Hindlimb muscle (tissue), 1 donor: ENCODE measurements around the gene KCNC3. TPM values are rescaled to one million over a fixed set of nuclear protein-coding genes. Genes with fewer than 3 reads are reported as not detected.

Source experiments
- DNase-seq: peaks from one replicate; pipeline ENCODE4 v3.0.0-alpha.2; 2013
- polyA plus RNA-seq: library from polyadenylated mRNA; unstranded; fragments of 120-200 nt; gene quantifications from one replicate; pipeline ENCODE4 v1.2.1, GENCODE V29; 2013; ENCODE audit not compliant: insufficient read length

KCNC3 gene
- polyA plus RNA-seq, 1 donor: 1.1 TPM

GRCh38 chr19:50273821-50274220 is 55.4 kb downstream of the KCNC3 start:
- DNase-seq: no peak

- DNase-seq: no peak
Measured at GRCh38 chr19:50272263-50272897, 56.8 kb downstream of the KCNC3 start.

GRCh38 chr19:50269653-50270052 is 59.5 kb downstream of the KCNC3 start:
- no peak for DNase-seq

- no peak for DNase-seq
Measured at GRCh38 chr19:50268501-50268900, 60.7 kb downstream of the KCNC3 start.

GRCh38 chr19:50268041-50268440 is 61.1 kb downstream of the KCNC3 start:
- DNase-seq: no peak

- no peak for DNase-seq
Measured at GRCh38 chr19:50266896-50267295, 62.3 kb downstream of the KCNC3 start.

- no peak for DNase-seq
Measured at GRCh38 chr19:50266041-50266440, 63.1 kb downstream of the KCNC3 start.

- DNase-seq: no peak
Measured at GRCh38 chr19:50264483-50265186, 64.5 kb downstream of the KCNC3 start.

GRCh38 chr19:50263176-50263575 is 66.0 kb downstream of the KCNC3 start:
- no peak for DNase-seq

Other genes starting within 250 kb of the KCNC3 start
- not detected for gene IZUMO2, start 166.1 kb downstream of the KCNC3 start, polyA plus RNA-seq
- gene MYH14, start 125.8 kb downstream of the KCNC3 start, polyA plus RNA-seq: 48.6 TPM
- gene NAPSA, start 36.3 kb upstream of the KCNC3 start, polyA plus RNA-seq: 0.74 TPM
- gene NR1H2, start 47.1 kb upstream of the KCNC3 start, polyA plus RNA-seq: 24.5 TPM
- 19.7 TPM for gene POLD1, start 55.0 kb upstream of the KCNC3 start, polyA plus RNA-seq
- 1.3 TPM for gene SPIB, start 89.6 kb upstream of the KCNC3 start, polyA plus RNA-seq
- 287 TPM for gene MYBPC2, start 103.5 kb upstream of the KCNC3 start, polyA plus RNA-seq
- 95.9 TPM for gene EMC10, start 147.1 kb upstream of the KCNC3 start, polyA plus RNA-seq
- 6.8 TPM for gene GARIN5A, start 147.5 kb upstream of the KCNC3 start, polyA plus RNA-seq
- gene JOSD2, start 181.8 kb upstream of the KCNC3 start, polyA plus RNA-seq: 28.5 TPM
- gene ASPDH, start 184.5 kb upstream of the KCNC3 start, polyA plus RNA-seq: 0.62 TPM
- gene LRRC4B, start 239.1 kb upstream of the KCNC3 start, polyA plus RNA-seq: 9.7 TPM